Measurements from ENCODE around the gene MS4A6A. TPM values are rescaled to one million over a fixed set of nuclear protein-coding genes. Genes with fewer than 3 reads are reported as not detected.
"Not testable (repeated sequence)": the region's sequence is repeated elsewhere in the genome, so short reads cannot be mapped to it uniquely, and the experiment has no call there.

The MS4A6A gene
- total RNA-seq, 3 donors from 2014 or later (not counting 1 experiment from before 2014, with no cell fraction given) = 1.8 to 27.2 (median 11.8) TPM

DNA sequence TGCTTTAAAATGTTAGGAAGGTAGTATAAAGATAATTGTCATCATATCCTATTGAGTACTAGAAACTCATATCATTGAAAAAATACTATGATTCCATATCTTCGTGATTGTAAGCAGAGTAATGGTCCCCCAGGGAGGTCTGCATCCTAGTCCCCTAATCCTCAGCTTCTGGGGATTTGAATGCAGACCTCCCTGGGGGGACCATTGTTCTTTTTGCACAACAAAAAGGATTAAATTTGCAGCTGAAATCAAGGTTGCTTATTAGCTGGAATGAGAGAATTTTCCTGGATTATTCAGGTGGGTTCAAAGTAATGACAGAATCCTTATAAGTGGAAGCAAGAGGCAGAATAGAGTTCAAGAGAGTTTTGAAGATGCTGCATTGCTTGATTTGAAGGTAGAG, 26.1 kb upstream of the MS4A6A start:
- 92% methylated on average over 1 of the region's 1 CpG for WGBS (ENCODE audit: insufficient coverage)
- TF ChIP-seq, protein P1, sequence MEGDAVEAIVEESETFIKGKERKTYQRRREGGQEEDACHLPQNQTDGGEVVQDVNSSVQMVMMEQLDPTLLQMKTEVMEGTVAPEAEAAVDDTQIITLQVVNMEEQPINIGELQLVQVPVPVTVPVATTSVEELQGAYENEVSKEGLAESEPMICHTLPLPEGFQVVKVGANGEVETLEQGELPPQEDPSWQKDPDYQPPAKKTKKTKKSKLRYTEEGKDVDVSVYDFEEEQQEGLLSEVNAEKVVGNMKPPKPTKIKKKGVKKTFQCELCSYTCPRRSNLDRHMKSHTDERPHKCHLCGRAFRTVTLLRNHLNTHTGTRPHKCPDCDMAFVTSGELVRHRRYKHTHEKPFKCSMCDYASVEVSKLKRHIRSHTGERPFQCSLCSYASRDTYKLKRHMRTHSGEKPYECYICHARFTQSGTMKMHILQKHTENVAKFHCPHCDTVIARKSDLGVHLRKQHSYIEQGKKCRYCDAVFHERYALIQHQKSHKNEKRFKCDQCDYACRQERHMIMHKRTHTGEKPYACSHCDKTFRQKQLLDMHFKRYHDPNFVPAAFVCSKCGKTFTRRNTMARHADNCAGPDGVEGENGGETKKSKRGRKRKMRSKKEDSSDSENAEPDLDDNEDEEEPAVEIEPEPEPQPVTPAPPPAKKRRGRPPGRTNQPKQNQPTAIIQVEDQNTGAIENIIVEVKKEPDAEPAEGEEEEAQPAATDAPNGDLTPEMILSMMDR (IDR thresholded peaks at IDR 0.05) = no peak
- DNase-seq (no peak), ATAC-seq (no peak)
- Mint-ChIP-seq H3K4me1 (no peaks in the 10 kb centered on the region), H3K4me3 (no peak overlapping the region), H3K9me3 (no peaks in the 10 kb centered on the region), H3K36me3 (no peaks in the 10 kb centered on the region), H3K27ac (no peak overlapping the region), H3K27me3 (ENCODE audit: low read depth in 2 of 2) (peaks cover 9 to 17% of the 10 kb centered on the region in 2 donors)
- H3K9me3 ChIP-seq (ENCODE audit: control insufficient read depth, insufficient read depth, low read length) = no peaks in the 10 kb centered on the region
- H3K4me3 ChIP-seq (ENCODE audit: low read length) = no peak overlapping the region
- no peaks in the 10 kb centered on the region for H3K27me3 ChIP-seq (ENCODE audit: control insufficient read depth, insufficient read depth, low read length)
- no peak overlapping the region for H3K27ac ChIP-seq (ENCODE audit: low read length)
- no peaks in the 10 kb centered on the region for H3K36me3 ChIP-seq (ENCODE audit: control insufficient read depth, insufficient read depth, low read length)
- H3K4me1 ChIP-seq (ENCODE audit: control insufficient read depth, insufficient read depth, low read length) = no peaks in the 10 kb centered on the region
- intact Hi-C loops (cut with micrococcal nuclease) = no loop called here

DNA sequence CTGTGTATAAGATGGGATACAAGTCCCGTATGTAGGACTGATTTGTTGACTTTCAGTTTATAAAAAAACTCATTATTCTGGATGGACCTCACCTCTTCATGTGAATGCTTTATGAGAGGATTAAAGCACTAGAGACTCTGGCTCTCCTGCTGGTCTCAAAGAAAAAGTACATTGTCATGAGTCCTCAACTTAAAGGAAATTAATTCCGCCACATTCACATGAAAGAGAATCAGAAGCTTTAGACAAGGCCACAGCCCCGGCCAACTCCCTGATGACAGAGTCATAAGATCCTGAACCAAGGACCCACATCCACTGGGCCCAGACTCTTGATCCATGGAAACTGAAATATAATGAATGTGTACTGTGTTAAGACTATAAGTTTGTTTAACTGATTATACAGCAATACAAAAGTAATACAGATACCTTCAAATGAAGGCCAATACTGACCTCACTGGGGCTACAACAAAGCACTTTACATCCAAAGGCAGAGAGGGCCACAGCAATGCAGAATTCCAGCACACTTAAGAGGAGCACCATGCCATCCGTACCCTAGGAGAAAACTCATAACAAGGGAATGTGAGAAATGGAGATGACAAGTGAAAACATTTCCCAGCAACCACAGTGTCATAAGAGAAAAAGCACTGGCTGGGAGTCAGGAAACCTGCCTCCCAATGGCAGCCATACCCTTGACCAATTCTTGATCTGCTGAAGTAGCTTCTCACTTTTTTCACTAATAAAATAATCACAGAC, 25.4 kb upstream of the MS4A6A start:
- Histone ChIP-seq H3K4me3 (ENCODE audit: low read length) (no peak overlapping the region), H3K4me1 (ENCODE audit: control insufficient read depth, insufficient read depth, low read length) (no peaks in the 10 kb centered on the region), H3K36me3 (ENCODE audit: control insufficient read depth, insufficient read depth, low read length) (no peaks in the 10 kb centered on the region), H3K9me3 (ENCODE audit: control insufficient read depth, insufficient read depth, low read length) (no peaks in the 10 kb centered on the region), H3K27me3 (ENCODE audit: control insufficient read depth, insufficient read depth, low read length) (no peaks in the 10 kb centered on the region), H3K27ac (ENCODE audit: low read length) (no peak overlapping the region)
- H3K27ac Mint-ChIP-seq = no peak overlapping the region
- 83% methylated on average over 3 of the region's 4 CpGs for WGBS (ENCODE audit: insufficient coverage)
- ATAC-seq (no peak), DNase-seq (no peak)
- no peaks in the 10 kb centered on the region for H3K9me3 Mint-ChIP-seq
- H3K27me3 Mint-ChIP-seq (ENCODE audit: low read depth in 2 of 2) = peaks cover 9 to 17% of the 10 kb centered on the region in 2 donors
- H3K36me3 Mint-ChIP-seq = no peaks in the 10 kb centered on the region
- no peak overlapping the region for H3K4me3 Mint-ChIP-seq
- intact Hi-C loops (cut with micrococcal nuclease) = no loop called here
- no peaks in the 10 kb centered on the region for H3K4me1 Mint-ChIP-seq
- TF ChIP-seq, protein P1 (IDR thresholded peaks at IDR 0.05) = no peak

DNA sequence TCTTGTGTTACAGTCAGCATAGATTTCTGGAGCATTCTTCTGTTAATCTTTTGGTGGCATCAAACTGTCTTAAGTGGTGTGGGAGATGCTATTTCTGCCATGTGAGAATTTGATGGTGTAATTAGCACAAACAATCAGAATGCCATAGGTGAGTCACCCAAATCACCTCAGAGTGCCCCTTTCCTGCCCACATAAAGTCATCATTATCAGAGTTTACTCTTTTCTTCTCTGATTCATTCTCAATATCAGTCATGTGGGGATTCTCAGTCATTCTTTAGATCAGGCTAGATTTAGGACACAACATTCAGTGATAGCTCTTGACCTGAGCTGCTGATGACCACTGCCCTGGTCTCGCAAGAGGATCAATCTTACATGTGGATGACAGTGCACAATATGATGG, 23.7 kb upstream of the MS4A6A start:
- Histone ChIP-seq H3K4me1 (ENCODE audit: control insufficient read depth, insufficient read depth, low read length) (no peaks in the 10 kb centered on the region), H3K36me3 (ENCODE audit: control insufficient read depth, insufficient read depth, low read length) (no peaks in the 10 kb centered on the region), H3K27me3 (ENCODE audit: control insufficient read depth, insufficient read depth, low read length) (no peaks in the 10 kb centered on the region), H3K27ac (ENCODE audit: low read length) (no peak overlapping the region), H3K9me3 (ENCODE audit: control insufficient read depth, insufficient read depth, low read length) (no peaks in the 10 kb centered on the region), H3K4me3 (ENCODE audit: low read length) (no peak overlapping the region)
- Mint-ChIP-seq H3K4me3 (no peak overlapping the region), H3K27me3 (ENCODE audit: low read depth in 2 of 2) (peaks cover 9 to 16% of the 10 kb centered on the region in 2 donors), H3K9me3 (no peaks in the 10 kb centered on the region), H3K36me3 (no peaks in the 10 kb centered on the region), H3K4me1 (no peaks in the 10 kb centered on the region), H3K27ac (no peak overlapping the region)
- ATAC-seq = no peak
- WGBS (ENCODE audit: insufficient coverage) = 94% methylated on average over 1 of the region's 1 CpG
- TF ChIP-seq, protein P1 (IDR thresholded peaks at IDR 0.05) = no peak
- no peak for DNase-seq
- intact Hi-C loops (cut with micrococcal nuclease) = no loop called here

DNA sequence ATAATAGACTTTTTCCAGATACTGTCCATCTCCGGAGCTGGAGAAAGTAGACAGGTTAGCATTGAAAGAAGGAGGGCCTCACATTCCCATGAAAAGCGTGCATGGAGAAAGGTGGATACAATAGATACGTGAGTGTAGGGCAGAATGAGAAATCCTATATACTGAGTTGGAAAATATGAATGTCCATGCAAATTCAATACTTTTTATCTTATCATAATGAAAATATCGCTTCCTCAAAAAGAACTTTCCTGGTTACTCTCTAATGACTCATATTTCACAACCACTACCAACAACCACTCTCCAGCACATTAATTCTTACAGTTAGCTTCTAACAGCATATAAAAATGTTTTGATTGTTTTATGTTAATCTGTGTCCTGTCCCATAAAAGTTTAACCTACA, 22.0 kb upstream of the MS4A6A start:
- Mint-ChIP-seq H3K27ac (no peak overlapping the region), H3K9me3 (no peaks in the 10 kb centered on the region), H3K36me3 (no peaks in the 10 kb centered on the region), H3K4me1 (no peaks in the 10 kb centered on the region), H3K4me3 (no peak overlapping the region), H3K27me3 (ENCODE audit: low read depth in 2 of 2) (peaks cover 2 to 9% of the 10 kb centered on the region in 2 donors)
- Histone ChIP-seq H3K27ac (ENCODE audit: low read length) (no peak overlapping the region), H3K4me1 (ENCODE audit: control insufficient read depth, insufficient read depth, low read length) (no peaks in the 10 kb centered on the region), H3K9me3 (ENCODE audit: control insufficient read depth, insufficient read depth, low read length) (no peaks in the 10 kb centered on the region), H3K36me3 (ENCODE audit: control insufficient read depth, insufficient read depth, low read length) (no peaks in the 10 kb centered on the region), H3K4me3 (ENCODE audit: low read length) (no peak overlapping the region), H3K27me3 (ENCODE audit: control insufficient read depth, insufficient read depth, low read length) (no peaks in the 10 kb centered on the region)
- ATAC-seq = no peak
- intact Hi-C loops (cut with micrococcal nuclease) = no loop called here
- DNase-seq = no peak
- WGBS (ENCODE audit: insufficient coverage) = 94% methylated on average over 3 of the region's 4 CpGs
- TF ChIP-seq, protein P1 (IDR thresholded peaks at IDR 0.05) = no peak

DNA sequence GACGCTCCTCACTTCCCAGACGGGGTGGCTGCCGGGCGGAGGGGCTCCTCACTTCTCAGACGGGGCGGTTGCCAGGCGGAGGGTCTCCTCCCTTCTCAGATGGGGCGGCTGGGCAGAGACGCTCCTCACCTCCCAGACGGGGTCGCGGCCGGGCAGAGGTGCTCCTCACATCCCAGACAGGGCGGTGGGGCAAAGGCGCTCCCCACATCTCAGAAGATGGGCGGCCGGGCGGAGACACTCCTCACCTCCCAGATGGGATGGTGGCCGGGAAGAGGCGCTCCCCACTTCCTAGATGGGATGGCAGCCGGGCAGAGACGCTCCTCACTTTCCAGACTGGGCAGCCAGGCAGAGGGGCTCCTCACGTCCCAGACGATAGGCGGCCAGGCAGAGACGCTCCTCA, 18.5 kb upstream of the MS4A6A start:
- H3K4me3 ChIP-seq (ENCODE audit: low read length); ATAC-seq; DNase-seq; H3K4me1 Mint-ChIP-seq; H3K9me3 Mint-ChIP-seq; H3K4me1 ChIP-seq (ENCODE audit: control insufficient read depth, insufficient read depth, low read length); H3K36me3 Mint-ChIP-seq; H3K9me3 ChIP-seq (ENCODE audit: control insufficient read depth, insufficient read depth, low read length); H3K27ac Mint-ChIP-seq; H3K27me3 ChIP-seq (ENCODE audit: control insufficient read depth, insufficient read depth, low read length); H3K4me3 Mint-ChIP-seq; H3K27me3 Mint-ChIP-seq (ENCODE audit: low read depth in 2 of 2); H3K36me3 ChIP-seq (ENCODE audit: control insufficient read depth, insufficient read depth, low read length); H3K27ac ChIP-seq (ENCODE audit: low read length); intact Hi-C loops (cut with micrococcal nuclease): not testable (repeated sequence)
- 86% methylated on average over 11 of the region's 26 CpGs for WGBS (ENCODE audit: insufficient coverage)
